DOHH2 (cell line): ENCODE measurements around the gene SYNPO2.

Experiments
- H3F3A ChIP-seq: fragments of 200-600 bp; sonication (generic), shearing (Covaris generic); 2 replicates; pipeline ENCODE4 v1.6.0; 2016; ENCODE audit warnings: antibody characterized with exemption, mild to moderate bottlenecking; ENCODE audit not compliant: control insufficient read depth, insufficient read depth
- H3K27ac ChIP-seq: fragments of 200-600 bp; sonication (generic); 2 replicates; pipeline ENCODE4 v1.5.1; 2014; ENCODE audit warnings: low read depth, mild to moderate bottlenecking, low read length, moderate library complexity
- H3K27me3 ChIP-seq: fragments of 200-600 bp; sonication (generic); 2 replicates; pipeline ENCODE4 v1.6.1; 2014; ENCODE audit warnings: mild to moderate bottlenecking, low read length, mixed read lengths; ENCODE audit not compliant: control insufficient read depth
- H3K36me3 ChIP-seq: fragments of 200-600 bp; sonication (generic); 2 replicates; pipeline ENCODE4 v1.6.1; 2014; ENCODE audit warnings: mild to moderate bottlenecking, low read length, moderate library complexity, mixed read lengths; ENCODE audit not compliant: control insufficient read depth
- H3K4me1 ChIP-seq: fragments of 200-600 bp; sonication (generic); 2 replicates; pipeline ENCODE4 v1.6.1; 2014; ENCODE audit warnings: mild to moderate bottlenecking, low read length, mixed read lengths; ENCODE audit not compliant: control insufficient read depth
- H3K4me2 ChIP-seq: fragments of 200-600 bp; sonication (generic); 2 replicates; pipeline ENCODE4 v1.6.0; 2014; ENCODE audit warnings: mild to moderate bottlenecking, low read length, moderate library complexity
- H3K4me3 ChIP-seq: fragments of 200-600 bp; sonication (generic); 2 replicates; pipeline ENCODE4 v1.5.1; 2014; ENCODE audit warnings: mild to moderate bottlenecking, low read length, mixed read lengths
- H3K79me2 ChIP-seq: fragments of 200-600 bp; sonication (generic); 2 replicates; pipeline ENCODE4 v1.6.1; 2014; ENCODE audit warnings: mild to moderate bottlenecking, low read length, mixed read lengths; ENCODE audit not compliant: control insufficient read depth
- H3K9me2 ChIP-seq: fragments of 200-600 bp; sonication (generic); replicated peaks from 2 replicates; pipeline ENCODE4 v1.6.1; 2014; ENCODE audit warnings: mild to moderate bottlenecking, low read length, mixed read lengths; ENCODE audit not compliant: control insufficient read depth
- H3K9me3 ChIP-seq: fragments of 200-600 bp; sonication (generic); 2 replicates; pipeline ENCODE4 v1.6.1; 2014; ENCODE audit warnings: antibody characterized with exemption, low read length, mixed read lengths; ENCODE audit not compliant: control insufficient read depth, insufficient read depth
- H4K20me1 ChIP-seq: fragments of 200-600 bp; sonication (generic); 2 replicates; pipeline ENCODE4 v1.6.0; 2014; ENCODE audit warnings: low read depth, mild to moderate bottlenecking, antibody characterized with exemption, low read length, moderate library complexity; ENCODE audit not compliant: control insufficient read depth, insufficient read depth
- CTCF ChIP-seq: fragments of 200-600 bp; sonication (generic); IDR thresholded peaks from one replicate; pipeline ENCODE4 v1.5.1; 2014; ENCODE audit warnings: antibody characterized with exemption, mild to moderate bottlenecking, low read depth, low read length; ENCODE audit not compliant: poor library complexity, severe bottlenecking
- EZH2phosphoT487 ChIP-seq: fragments of 200-600 bp; sonication (generic); IDR thresholded peaks from 2 replicates; pipeline ENCODE4 v1.6.1; 2017; ENCODE audit warnings: borderline replicate concordance, mild to moderate bottlenecking, antibody characterized with exemption, low read length, moderate library complexity, mixed read lengths

SYNPO2 gene

GRCh38 chr4:118967393-118967792, 78.7 kb downstream of the SYNPO2 start:
- no peaks in the 10 kb centered on the region for H3K27me3 ChIP-seq
- H4K20me1 ChIP-seq: no peaks in the 10 kb centered on the region
- no peaks in the 10 kb centered on the region for H3K9me3 ChIP-seq
- H3K79me2 ChIP-seq: no peaks in the 10 kb centered on the region
- no peak overlapping the region for H3K4me3 ChIP-seq
- no peaks in the 10 kb centered on the region for H3K9me2 ChIP-seq
- no peak overlapping the region for H3K27ac ChIP-seq
- H3F3A ChIP-seq: no peaks in the 10 kb centered on the region
- H3K36me3 ChIP-seq: no peaks in the 10 kb centered on the region
- TF ChIP-seq EZH2phosphoT487 (no peak), CTCF (no peak)
- peaks cover 9% of the 10 kb centered on the region for H3K4me1 ChIP-seq
- no peak overlapping the region for H3K4me2 ChIP-seq

GRCh38 chr4:118968005-118968404, 79.4 kb downstream of the SYNPO2 start:
- no peaks in the 10 kb centered on the region for H3K9me3 ChIP-seq
- no peaks in the 10 kb centered on the region for H3K36me3 ChIP-seq
- no peaks in the 10 kb centered on the region for H4K20me1 ChIP-seq
- H3K4me1 ChIP-seq: peaks cover 9% of the 10 kb centered on the region
- peak overlapping the region; percentile 25 for H3K4me2 ChIP-seq
- no peaks in the 10 kb centered on the region for H3F3A ChIP-seq
- no peaks in the 10 kb centered on the region for H3K79me2 ChIP-seq
- H3K9me2 ChIP-seq: no peaks in the 10 kb centered on the region
- no peak for TF ChIP-seq EZH2phosphoT487
- TF ChIP-seq CTCF: no peak
- no peaks in the 10 kb centered on the region for H3K27me3 ChIP-seq
- no peak overlapping the region for H3K4me3 ChIP-seq
- H3K27ac ChIP-seq: no peak overlapping the region

- Histone ChIP-seq H3K9me3 (no peaks in the 10 kb centered on the region), H4K20me1 (no peaks in the 10 kb centered on the region), H3K4me1 (peaks cover 9% of the 10 kb centered on the region), H3K4me2 (no peak overlapping the region), H3K27ac (no peak overlapping the region), H3K79me2 (no peaks in the 10 kb centered on the region), H3K36me3 (no peaks in the 10 kb centered on the region), H3K9me2 (no peaks in the 10 kb centered on the region), H3F3A (no peaks in the 10 kb centered on the region), H3K4me3 (no peak overlapping the region), H3K27me3 (no peaks in the 10 kb centered on the region)
- TF ChIP-seq CTCF (no peak), EZH2phosphoT487 (no peak)
Measured at GRCh38 chr4:118968813-118969212, 80.2 kb downstream of the SYNPO2 start.

GRCh38 chr4:118969359-118969758, 80.7 kb downstream of the SYNPO2 start:
- no peak overlapping the region for H3K4me2 ChIP-seq
- no peaks in the 10 kb centered on the region for H3K9me2 ChIP-seq
- H3K36me3 ChIP-seq: no peaks in the 10 kb centered on the region
- no peaks in the 10 kb centered on the region for H3F3A ChIP-seq
- no peak overlapping the region for H3K4me3 ChIP-seq
- no peaks in the 10 kb centered on the region for H3K79me2 ChIP-seq
- no peak overlapping the region for H3K27ac ChIP-seq
- peaks cover 9% of the 10 kb centered on the region for H3K4me1 ChIP-seq
- no peaks in the 10 kb centered on the region for H4K20me1 ChIP-seq
- no peaks in the 10 kb centered on the region for H3K27me3 ChIP-seq
- no peak for TF ChIP-seq EZH2phosphoT487
- peak; percentile 36 for TF ChIP-seq CTCF
- no peaks in the 10 kb centered on the region for H3K9me3 ChIP-seq
